Activated T-cell treated with anti-CD3 and anti-CD28 coated beads, Interleukin-2, amount 50 U/mL, for 1 hour (primary cell): ENCODE measurements around the gene ZSCAN10.
"Not testable (repeated sequence)": the region's sequence is repeated elsewhere in the genome, so short reads cannot be mapped to it uniquely, and the experiment has no call there.

Experiments used
- DNase-seq: peaks from one replicate; pipeline ENCODE4 v3.0.0-alpha.2; 2020

Gene ZSCAN10

DNA sequence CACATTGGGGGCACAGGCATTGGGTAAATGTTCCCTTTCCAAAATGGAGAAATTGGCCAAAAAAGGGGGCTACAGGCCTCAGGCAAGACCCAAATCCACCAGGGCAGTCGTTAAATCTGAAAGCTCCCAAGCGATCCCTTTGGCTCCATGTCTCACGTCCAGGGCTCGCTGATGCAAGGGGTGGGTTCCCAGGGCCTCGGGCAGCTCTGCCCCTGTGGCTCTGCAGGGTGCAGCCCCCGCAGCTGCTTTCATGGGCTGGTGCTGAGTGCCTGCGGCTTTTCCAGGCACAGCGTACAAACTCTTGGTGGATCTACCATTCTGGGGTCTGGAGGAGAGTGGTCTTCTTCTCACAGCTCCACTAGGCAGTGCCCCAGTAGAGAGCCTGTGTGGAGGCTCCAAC is 15.7 kb downstream of the ZSCAN10 start:
- DNase-seq = not testable (repeated sequence)

DNA sequence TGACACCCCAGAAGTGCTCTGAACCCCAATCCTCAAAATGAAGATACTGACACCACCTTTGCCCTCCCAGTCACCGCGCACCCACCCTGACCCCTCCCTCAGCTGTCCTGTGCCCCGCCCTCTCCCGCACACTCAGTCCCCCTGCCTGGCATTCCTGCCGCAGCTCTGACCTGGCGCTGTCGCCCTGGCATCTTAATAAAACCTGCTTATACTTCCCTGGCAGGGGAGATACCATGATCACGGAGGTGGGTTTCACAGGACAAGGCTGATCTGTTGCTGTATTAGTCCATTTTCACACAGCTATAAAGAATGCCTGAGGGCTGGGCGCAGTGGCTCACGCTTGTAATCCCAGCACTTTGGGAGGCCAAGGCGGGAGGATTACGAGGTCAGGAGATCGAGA is 17.1 kb downstream of the ZSCAN10 start:
- DNase-seq = not testable (repeated sequence)

DNA sequence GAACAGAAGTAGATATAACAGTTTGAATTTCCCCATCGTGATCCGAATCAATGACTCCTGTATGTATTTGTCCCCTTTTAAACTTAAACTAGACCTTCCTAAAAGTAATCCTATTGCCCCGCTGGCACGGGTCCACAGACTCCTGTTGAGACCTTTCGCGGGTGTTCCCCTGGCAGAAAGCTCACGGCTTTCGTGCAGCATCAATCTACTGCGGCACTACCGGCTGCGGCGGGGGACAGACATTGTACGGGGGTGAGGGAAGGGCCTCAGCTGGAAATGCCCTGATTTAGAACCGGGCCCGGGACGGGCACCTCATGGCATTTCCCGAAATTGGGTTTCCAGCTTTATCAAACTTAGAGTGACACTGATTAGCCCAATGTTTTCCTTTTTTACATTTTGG is 19.1 kb downstream of the ZSCAN10 start:
- no peak for DNase-seq

DNA sequence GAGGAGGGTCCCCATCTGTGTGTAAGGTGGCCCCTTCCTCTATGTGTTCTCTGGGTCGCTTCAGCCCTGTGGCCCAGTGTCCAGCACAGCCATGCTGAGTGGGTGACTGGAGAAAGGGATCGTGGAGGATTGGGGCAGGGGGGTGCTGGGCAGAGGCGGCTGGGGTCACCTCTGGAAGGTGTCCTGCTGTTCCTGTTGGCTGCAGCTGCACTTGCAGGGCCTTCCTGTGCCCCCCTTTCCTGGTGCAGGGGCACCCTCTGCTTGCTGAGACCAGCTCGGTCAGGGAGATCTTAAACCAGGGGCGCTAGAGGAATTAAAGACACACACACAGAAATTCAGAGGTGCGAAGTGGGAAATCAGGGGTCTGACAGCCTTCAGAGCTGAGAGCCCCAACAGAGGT is 22.5 kb downstream of the ZSCAN10 start:
- no peak for DNase-seq

DNA sequence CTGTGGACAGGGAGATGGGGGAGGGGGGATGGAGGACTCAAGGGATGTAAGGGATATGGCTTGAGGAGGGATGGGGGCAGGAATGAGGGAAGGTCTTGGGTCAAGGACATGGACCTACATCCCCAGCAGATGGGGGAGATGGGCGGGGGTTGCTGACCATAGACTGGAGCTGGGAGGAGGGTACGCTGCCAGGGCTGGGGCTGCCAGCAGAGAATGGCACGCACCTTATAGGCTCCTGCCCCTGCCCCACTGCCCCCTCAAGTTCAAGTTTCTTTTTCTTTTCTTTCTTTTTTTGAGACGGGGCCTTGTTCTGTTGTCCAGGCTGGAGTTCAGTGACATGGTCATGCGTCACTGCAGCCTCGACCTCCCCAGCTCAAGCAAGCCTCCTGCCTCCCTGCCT is 23.1 kb downstream of the ZSCAN10 start:
- DNase-seq = not testable (repeated sequence)

DNA sequence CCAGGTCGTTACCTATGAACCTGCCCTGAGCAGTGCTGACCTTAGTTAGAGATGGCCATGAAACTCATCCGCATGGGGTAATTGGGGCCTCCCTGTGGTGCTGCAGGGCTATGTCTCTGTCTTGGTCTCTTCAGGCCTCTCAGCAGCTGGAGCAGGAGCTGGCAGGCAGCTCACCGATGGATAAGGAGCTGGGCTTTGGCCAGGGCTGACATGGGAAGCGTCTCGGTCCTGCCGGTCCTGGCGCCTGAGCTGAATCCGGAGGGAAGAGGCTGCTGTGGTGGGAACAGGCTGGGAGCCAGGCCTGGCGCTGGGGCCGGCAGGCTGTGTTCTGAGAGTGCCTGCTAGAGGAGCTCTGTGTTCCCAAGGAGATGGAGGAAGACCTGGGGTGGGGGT is 23.6 kb downstream of the ZSCAN10 start:
- no peak for DNase-seq

DNA sequence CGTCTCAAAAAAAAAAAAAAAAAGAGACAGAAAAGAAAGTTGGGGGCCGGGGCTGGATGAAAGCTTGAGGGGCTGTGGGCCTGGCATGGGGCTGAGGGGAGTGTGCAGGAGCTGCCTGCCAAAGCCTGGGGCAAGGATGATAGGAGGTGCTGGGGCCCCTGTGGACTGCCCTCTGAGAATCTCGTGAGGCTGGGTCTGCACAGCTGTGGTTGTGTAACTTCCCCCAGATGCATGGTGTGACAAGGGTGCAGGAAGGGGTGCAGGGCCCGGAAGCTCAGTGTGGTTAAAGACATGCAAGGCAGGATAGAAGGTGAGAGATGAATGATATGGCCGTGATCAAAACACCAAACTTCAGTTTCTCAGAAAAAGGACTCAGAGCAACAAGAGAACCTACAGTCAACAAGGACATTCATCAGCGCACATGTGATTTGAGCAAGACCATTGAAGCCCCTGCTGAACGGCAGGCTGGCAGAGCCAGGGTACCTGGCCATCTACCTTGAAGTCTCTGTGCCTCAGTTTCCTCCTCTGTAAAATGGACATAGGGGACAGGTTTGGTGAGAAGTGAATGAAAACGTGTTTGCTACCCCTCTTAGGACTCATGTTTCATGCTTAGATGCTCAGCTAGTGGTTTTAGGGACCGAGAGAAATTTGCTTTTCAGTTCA is 24.1 kb downstream of the ZSCAN10 start:
- DNase-seq = peak; percentile 75

DNA sequence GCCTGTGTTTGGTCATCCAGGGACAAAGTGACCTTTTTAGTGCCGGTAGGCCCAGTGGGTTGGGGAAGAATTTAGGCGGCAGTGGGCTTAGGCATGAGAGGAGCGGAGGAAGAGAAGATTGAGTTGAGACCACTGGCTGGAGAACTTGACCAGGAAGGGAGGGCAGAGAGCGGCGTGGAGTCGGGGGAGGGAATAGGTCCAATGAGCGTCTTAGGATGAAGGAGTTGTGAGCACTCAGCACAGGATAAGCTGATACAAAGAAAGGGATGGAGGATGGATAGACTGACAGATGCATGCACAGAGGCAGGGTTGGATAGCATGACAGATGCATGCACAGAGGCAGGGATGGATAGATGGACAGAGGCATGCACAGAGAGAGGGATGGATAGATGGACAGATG is 25.6 kb downstream of the ZSCAN10 start:
- DNase-seq = no peak

DNA sequence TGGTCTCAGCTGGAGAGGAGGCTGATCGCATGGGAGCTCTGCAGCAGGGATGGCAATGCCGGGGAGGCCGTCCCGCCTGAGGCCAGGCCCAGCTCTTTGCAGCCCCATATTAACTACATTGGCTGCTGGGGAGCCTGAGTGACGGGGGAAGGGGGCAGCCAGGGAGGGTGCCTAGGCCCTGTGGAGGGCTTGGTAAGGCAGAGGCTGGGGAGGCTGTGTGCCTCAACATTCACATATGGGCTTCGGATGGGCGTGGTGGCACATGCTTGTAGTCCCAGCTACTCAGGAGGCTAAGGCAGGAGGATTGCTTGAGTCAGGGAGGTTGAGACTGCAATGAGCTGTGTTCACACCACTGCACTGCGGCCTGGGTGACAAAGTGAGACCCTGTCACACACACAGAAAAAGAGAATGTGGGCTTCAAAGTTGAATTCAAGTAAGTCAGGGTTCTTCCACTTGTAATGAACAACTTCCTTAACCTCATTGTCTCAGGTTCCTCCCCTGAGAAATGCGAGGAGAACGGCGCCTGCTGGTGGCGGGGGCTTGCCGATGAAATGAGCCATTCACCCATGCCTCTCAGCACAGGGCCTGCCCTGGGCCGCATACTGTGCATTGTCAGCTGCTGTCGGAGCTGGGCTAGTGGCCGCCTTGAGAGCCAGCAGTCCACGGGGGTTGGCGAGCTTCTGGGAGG is 26.4 kb downstream of the ZSCAN10 start:
- DNase-seq = not testable (repeated sequence)

DNA sequence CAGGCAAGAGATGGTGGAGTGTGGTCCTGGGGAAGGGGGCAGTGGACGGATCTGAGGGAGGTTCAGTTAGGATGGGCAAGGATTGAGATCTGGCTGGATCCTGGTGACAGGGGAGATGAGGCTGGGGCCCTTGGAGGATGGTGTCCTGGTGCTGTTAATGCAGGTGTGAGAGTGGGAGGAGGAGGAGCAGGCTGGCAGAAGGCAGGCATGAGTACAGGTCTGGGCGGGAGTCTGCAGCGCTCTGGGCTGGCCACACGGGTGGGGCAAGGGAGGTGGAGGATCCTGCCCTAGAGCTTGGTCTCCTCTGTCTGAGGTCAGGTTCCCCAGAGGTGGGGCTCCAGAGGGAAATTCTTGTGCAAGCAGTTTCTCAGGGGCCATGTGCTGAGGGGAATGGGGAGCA is 26.9 kb downstream of the ZSCAN10 start:
- not testable (repeated sequence) for DNase-seq

DNA sequence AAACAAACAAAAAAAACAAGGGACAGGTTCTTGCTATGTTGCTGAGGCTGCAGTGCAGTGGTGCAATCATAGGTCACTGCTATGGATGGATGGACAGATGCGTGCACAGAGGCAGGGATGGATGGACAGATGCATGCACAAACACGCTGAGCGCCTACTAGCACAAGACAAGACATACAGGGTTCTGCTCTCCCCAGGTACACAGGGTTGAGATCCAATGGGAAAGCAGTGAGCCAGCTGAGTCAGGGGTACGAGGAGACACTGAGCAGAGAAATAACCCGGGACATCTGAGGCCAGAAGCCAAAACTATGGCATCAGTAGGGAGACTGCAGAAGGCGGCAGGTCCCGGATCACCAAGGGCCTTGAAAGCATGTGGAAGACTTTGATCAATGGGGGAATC is 27.4 kb downstream of the ZSCAN10 start:
- DNase-seq = no peak

DNA sequence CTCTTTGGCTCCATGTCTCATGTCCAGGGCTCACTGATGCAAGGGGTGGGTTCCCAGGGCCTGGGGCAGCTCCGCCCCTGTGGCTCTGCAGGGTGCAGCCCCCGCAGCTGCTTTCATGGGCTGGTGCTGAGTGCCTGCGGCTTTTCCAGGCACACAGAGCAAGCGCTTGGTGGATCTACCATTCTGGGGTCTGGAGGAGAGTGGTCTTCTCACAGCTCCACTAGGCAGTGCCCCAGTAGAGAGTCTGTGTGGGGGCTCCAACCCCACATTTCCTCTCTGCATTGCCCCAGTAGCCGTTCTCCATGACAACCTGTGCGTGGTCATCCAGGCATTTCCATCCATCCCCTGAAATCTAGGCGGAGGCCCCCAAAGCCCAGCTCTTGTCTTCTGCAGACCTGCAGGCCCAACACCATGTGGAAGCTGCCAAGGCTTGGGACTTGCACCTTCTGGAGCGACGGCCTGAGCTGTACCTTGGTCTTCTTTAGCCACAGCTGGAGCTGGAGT is 28.4 kb downstream of the ZSCAN10 start:
- no peak for DNase-seq

DNA sequence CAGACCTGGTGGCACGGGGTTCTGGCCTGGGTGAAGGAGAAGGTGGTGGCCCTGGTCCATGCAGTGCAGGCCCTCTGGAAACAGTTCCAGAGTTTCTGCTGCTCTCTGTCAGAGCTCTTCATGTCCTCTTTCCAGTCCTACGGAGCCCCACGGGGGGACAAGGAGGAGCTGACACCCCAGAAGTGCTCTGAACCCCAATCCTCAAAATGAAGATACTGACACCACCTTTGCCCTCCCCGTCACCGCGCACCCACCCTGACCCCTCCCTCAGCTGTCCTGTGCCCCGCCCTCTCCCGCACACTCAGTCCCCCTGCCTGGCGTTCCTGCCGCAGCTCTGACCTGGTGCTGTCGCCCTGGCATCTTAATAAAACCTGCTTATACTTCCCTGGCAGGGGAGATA is 29.9 kb downstream of the ZSCAN10 start:
- DNase-seq = not testable (repeated sequence)

DNA sequence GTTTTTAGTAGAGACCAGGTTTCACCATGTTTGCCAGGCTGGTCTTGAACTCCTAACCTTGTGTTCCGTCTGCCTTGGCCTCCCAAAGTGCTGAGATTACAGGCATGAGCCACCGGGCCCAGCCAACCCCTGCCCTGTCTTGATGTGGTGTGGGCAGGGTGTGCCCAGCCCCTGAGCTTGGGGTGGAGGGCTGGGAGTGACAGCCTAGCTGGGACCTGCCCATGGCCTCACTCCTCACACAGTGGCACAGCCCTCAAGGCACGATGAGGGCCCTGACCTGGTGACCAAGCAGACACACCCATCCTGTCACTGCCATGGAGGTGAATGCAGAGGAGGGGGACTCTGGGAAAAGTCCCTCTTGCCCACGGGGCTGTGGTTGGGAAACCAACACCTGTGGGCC is 30.6 kb downstream of the ZSCAN10 start:
- DNase-seq = no peak

DNA sequence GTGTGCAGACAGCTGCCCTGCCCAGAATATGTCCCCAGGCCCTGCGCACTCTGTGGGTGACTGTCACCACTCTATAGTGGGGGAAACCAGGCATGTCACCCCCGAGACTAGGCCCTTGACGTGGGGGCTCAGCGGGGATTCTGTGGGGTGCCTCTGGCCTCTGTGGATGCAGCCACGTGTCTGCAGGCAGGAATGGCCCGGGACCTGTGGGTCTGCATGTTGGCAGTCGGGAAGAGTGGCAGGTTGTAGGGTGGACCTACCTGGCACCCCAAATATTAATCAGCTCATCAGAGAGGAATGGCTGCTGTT is 32.7 kb downstream of the ZSCAN10 start:
- DNase-seq = no peak

DNA sequence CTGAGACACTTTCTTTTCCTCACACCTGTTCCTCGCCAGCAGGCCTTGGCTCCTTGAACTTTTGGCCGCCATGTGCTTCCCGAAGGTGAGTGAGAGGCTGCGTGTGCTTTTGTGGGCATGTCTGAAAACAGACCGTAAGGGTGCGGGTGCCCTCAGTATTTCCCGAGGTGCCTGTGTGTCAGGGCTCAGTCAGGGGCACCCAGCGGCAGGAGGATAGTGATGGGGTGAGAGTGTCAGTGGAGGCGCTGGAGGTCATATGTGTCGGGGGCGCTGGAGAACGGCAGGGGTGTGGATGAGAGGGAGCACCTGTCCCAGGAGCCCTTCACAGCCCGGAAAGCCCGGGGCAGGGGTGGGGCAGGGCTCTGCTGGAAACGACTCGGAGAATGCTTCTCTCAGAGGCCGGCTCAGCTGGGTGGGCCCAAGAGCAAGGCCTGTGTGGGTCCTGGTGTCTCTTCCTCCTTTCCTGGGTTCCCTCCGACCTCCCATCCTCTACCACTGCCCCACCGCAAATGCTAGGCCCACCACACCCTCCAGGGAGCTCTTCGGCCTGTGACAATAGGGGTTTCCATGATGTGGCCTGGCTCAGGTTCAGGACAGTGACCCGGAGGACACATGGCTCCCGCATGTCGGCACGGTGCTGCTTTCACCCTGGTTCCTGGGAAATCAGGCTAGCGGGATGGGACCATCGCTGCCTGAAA is 33.2 kb downstream of the ZSCAN10 start:
- DNase-seq = no peak

DNA sequence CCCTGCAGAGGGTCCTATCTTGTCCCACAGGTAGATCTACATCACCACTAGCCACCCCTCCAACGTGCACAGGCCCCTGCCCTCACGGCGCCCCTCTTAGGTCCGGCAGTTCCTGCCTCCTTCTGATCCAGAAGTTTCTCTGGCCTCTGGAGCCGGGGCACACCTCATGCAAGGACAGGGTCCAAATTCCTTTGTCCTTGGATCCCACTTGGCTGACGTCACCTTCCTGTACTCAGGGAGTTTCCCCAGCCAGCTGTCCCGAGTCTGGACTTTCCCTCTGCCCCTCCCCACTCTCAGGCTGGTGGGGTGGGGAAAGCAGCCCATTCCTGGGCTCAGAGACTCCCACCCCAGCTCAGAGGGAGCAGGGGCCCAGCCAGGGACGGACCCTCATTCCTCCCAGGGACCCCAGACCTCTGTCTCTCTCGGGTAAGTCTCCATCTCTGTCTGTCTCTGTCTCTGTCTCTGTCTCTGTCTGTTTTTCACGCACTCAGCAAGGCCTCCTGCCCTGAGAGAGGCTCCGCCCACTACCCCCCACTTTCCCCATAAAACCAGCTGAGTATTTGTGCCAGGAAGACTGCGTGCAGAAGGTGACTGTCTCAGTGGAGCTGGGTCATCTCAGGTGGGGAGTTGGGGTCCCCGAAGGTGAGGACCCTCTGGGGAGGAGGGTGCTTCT is 33.9 kb downstream of the ZSCAN10 start, which contains the start of gene IL32:
Gene IL32, plus strand, starts transcription at position 572 of the 673 bp plus-strand sequence. CDS start 172 bp downstream, outside the sequence.
- DNase-seq = peak; percentile 68

DNA sequence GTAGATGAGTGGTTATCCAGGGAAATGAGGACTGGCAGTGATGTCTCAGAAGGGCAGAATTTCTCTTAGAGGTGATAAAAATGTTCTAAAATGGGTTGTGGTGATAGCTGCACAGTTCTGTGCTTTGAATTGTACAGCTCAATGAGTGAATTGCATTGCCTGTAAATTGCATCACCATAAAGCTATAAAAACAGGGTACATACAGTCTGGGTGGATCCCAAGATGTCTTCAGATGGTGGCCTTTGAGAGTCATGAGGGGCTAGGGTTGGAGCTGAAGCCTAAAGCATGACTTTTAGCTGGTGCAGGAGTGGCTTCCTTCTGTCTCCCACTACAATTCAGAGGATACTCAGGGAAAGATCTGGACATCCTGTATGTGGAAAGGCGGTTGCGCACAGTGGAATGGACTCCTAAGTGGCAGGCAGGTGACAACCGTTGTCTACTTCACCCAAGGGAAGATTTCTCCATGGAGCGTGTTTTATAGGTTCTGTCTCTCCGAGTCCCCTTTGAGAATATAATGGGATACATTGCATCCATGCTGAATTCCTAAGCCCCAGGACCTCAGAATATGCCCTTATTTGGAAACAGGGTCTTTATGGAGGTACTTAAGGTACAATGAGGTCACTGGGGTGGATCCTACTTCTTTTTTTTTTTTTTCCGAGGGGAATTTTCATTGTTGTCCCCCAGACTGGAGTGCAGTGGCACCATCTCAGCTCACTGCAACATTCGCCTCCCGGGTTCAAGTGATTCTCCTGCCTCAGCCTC is 35.3 kb downstream of the ZSCAN10 start:
- DNase-seq = no peak

DNA sequence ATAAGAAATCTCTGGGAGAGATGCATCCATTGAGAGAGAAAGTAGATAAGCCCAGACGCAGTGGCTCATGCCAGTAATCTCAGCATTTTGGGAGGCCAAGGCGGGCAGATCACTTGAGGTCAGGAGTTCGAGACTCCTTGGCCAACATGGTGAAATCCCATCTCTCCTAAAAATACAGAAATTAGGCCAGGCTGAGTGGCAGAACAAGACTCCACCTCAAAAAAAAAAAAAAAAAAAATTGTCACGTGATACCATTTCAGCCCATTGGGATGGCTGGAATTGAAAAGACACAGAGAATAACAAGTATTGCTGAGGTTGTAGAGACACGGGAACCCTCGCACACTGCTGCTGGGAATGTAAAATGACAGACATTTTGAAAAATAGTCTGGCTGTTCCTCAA is 36.5 kb downstream of the ZSCAN10 start:
- no peak for DNase-seq

DNA sequence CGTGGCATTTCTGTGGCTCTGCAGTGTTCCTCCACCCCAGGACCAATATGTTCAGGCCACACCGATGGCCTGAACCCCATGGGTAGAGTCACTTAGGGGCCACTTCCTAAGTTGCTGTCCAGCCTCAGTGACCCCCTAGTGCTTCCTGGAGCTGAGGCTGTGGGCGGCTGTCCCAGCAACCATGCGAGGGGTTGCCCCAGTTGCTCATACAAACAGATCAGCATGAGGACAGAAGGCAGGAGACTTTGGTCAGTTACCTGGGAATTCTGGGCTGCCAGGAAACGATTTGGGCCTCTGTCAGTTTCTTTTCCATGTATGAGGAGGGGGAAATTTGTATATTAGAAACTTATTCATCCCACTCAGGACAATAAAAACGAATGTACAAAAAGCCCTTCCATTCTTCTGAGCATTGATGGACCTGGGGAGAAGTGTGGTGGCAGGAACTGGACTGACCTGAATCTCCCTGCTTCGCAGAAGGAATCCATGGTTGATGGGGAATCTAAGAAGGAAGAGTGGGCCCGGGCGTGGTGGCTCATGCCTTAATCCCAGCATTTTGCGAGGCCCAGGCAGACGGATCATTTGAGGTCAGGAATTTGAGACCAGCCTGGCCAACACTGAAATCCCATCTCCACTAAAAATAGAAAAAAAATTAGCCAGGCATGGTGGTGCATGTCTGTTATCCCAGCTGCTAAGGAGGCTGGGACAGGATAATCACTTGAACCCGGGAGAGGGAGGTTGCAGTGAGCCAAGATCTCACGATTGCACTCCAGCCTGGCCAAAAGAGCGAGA is 38.6 kb downstream of the ZSCAN10 start:
- DNase-seq = no peak

DNA sequence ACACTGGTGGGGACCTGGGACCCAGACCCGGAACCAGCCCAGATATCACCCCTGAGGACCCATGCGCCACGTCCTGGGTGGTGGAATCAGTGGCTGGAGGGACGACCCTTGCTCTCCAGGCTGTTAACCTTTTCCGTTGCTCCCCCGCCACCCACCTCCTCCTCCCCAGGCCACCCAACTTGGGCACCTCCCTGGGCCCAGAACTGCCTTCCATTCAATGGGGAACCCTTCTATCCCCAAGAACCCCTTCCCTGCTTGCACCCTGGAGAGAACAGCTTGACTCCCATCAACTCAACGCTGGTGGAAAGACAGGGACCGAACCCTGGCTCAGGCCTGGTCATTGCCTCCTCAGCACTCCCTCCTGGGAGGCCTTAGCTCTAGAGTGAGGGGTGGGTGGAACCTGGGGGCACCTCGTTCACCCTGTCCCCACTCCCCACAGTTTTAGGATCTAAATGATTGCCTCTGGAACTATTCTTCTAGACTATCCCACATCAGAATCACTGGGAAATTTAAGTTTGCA is 39.3 kb downstream of the ZSCAN10 start:
- no peak for DNase-seq
